ENCODE measurements around the gene FER. TPM values are rescaled to one million over a fixed set of nuclear protein-coding genes. Genes with fewer than 3 reads are reported as not detected.
"Not testable (repeated sequence)": the region's sequence is repeated elsewhere in the genome, so short reads cannot be mapped to it uniquely, and the experiment has no call there.

Gene FER
- total RNA-seq, 1 donor from 2014 or later: 12.8 TPM

GRCh38 chr5:108842260-108842941 is 94.7 kb downstream of the FER start:
- ATAC-seq (ENCODE audit: poor library complexity); DNase-seq; intact Hi-C loops (cut with DNase I): not testable (repeated sequence)

GRCh38 chr5:108851129-108851528 is 103.4 kb downstream of the FER start:
- ATAC-seq (ENCODE audit: poor library complexity); DNase-seq; intact Hi-C loops (cut with DNase I): not testable (repeated sequence)

GRCh38 chr5:108857905-108858304 is 110.2 kb downstream of the FER start:
- intact Hi-C loops (cut with DNase I): no loop called here
- no peak for DNase-seq
- ATAC-seq (ENCODE audit: poor library complexity): no peak

GRCh38 chr5:108858959-108859358 is 111.3 kb downstream of the FER start:
- intact Hi-C loops (cut with DNase I): no loop called here
- ATAC-seq (ENCODE audit: poor library complexity): no peak
- no peak for DNase-seq

GRCh38 chr5:108862211-108862610 is 114.5 kb downstream of the FER start:
- intact Hi-C loops (cut with DNase I): no loop called here
- ATAC-seq (ENCODE audit: poor library complexity) (no peak), DNase-seq (no peak)

- intact Hi-C loops (cut with DNase I); ATAC-seq (ENCODE audit: poor library complexity): not testable (repeated sequence)
These were observed 118.4 kb downstream of the FER start for GRCh38 chr5:108866097-108866496.

GRCh38 chr5:108867656-108868055 is 120.0 kb downstream of the FER start:
- intact Hi-C loops (cut with DNase I): no loop called here

More at GRCh38 chr5:108866097-108866496, 118.4 kb downstream of the FER start:
- DNase-seq: not testable (repeated sequence)

GRCh38 chr5:108869066-108869465 is 121.4 kb downstream of the FER start:
- intact Hi-C loops (cut with DNase I): no loop called here
- ATAC-seq (ENCODE audit: poor library complexity) (no peak), DNase-seq (no peak)

More at GRCh38 chr5:108867656-108868055, 120.0 kb downstream of the FER start:
- ATAC-seq (ENCODE audit: poor library complexity): no peak
- DNase-seq: no peak

GRCh38 chr5:108876451-108876850 is 128.8 kb downstream of the FER start:
- intact Hi-C loops (cut with DNase I): no loop called here
- no peak for DNase-seq
- no peak for ATAC-seq (ENCODE audit: poor library complexity)

- no peak for ATAC-seq (ENCODE audit: poor library complexity)
These were observed 131.1 kb downstream of the FER start for GRCh38 chr5:108878756-108879155.

GRCh38 chr5:108881133-108881532 is 133.4 kb downstream of the FER start:
- no peak for ATAC-seq (ENCODE audit: poor library complexity)
- DNase-seq: no peak
- intact Hi-C loops (cut with DNase I): no loop called here

More at GRCh38 chr5:108878756-108879155, 131.1 kb downstream of the FER start:
- intact Hi-C loops (cut with DNase I): no loop called here
- DNase-seq: no peak

GRCh38 chr5:108884736-108885135 is 137.0 kb downstream of the FER start:
- ATAC-seq (ENCODE audit: poor library complexity) (peak; percentile 56), DNase-seq (no peak)
- intact Hi-C loops (cut with DNase I): no loop called here

GRCh38 chr5:108898257-108898656 is 150.6 kb downstream of the FER start:
- intact Hi-C loops (cut with DNase I): no loop called here
- DNase-seq (no peak), ATAC-seq (ENCODE audit: poor library complexity) (no peak)

GRCh38 chr5:108898707-108899106 is 151.0 kb downstream of the FER start:
- no peak for DNase-seq
- intact Hi-C loops (cut with DNase I): no loop called here
- ATAC-seq (ENCODE audit: poor library complexity): no peak

- DNase-seq; ATAC-seq (ENCODE audit: poor library complexity); intact Hi-C loops (cut with DNase I): not testable (repeated sequence)
These were observed 151.5 kb downstream of the FER start for GRCh38 chr5:108899244-108899643.

GRCh38 chr5:108900668-108901067 is 153.0 kb downstream of the FER start:
- intact Hi-C loops (cut with DNase I): no loop called here
- ATAC-seq (ENCODE audit: poor library complexity) (no peak), DNase-seq (no peak)

GRCh38 chr5:108905805-108906204 is 158.1 kb downstream of the FER start:
- ATAC-seq (ENCODE audit: poor library complexity) (no peak), DNase-seq (no peak)
- intact Hi-C loops (cut with DNase I): no loop called here

- ATAC-seq (ENCODE audit: poor library complexity) (no peak), DNase-seq (no peak)
- intact Hi-C loops (cut with DNase I): no loop called here
These were observed 162.9 kb downstream of the FER start for GRCh38 chr5:108910627-108911026.

GRCh38 chr5:108911055-108911454 is 163.4 kb downstream of the FER start:
- DNase-seq (no peak), ATAC-seq (ENCODE audit: poor library complexity) (no peak)
- intact Hi-C loops (cut with DNase I): no loop called here

GRCh38 chr5:108917596-108917995 is 169.9 kb downstream of the FER start:
- intact Hi-C loops (cut with DNase I): no loop called here
- DNase-seq (no peak), ATAC-seq (ENCODE audit: poor library complexity) (no peak)
